ENCODE results near the gene SDHC. TPM values are rescaled to one million over a fixed set of nuclear protein-coding genes. Genes with fewer than 3 reads are reported as not detected.

The SDHC gene
- total RNA-seq, 1 experiment from 2014 or later: 192 TPM

DNA sequence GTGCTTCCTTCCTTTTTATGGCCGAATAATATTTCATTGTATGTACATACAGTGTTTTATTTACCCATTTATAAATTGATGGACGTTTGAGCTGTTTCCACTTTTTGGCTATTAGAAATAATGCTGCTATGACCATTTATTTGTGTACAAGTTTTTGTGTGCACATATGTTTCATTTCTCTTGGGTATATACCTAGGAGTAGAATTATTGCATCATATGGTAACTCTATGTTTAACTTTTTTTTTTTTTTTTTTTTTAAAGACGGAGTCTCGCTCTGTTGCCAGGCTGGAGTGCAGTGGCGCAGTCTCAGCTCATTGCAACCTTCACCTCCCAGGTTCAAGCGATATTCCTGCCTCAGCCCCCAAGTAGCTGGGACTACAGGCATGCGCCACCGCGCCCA is 19.0 kb downstream of the SDHC start (continued):
- TF ChIP-seq ZNF274 (IDR thresholded peaks at IDR 0.05; ENCODE audit: low read depth, low read length): no peak
- no peak for TF ChIP-seq EZH2phosphoT487 (IDR thresholded peaks at IDR 0.05; ENCODE audit: borderline replicate concordance)
- TF ChIP-seq CBX3 (IDR thresholded peaks at IDR 0.05; ENCODE audit: low read depth): no peak
- no peak for TF ChIP-seq CEBPB (IDR thresholded peaks at IDR 0.05; ENCODE audit: low read depth)
- TF ChIP-seq FOSL1 (IDR thresholded peaks at IDR 0.05; ENCODE audit: low read depth): no peak
- TF ChIP-seq TCF7L2 (IDR thresholded peaks at IDR 0.05; ENCODE audit: borderline replicate concordance, extremely low read depth, insufficient read depth, insufficient read length): no peak
- TF ChIP-seq, protein P1, sequence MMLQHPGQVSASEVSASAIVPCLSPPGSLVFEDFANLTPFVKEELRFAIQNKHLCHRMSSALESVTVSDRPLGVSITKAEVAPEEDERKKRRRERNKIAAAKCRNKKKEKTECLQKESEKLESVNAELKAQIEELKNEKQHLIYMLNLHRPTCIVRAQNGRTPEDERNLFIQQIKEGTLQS (IDR thresholded peaks at IDR 0.05): no peak
- TF ChIP-seq POLR2AphosphoS5 (IDR thresholded peaks at IDR 0.05; ENCODE audit: low read depth, low read length): no peak
- no peak for TF ChIP-seq SRF (IDR thresholded peaks at IDR 0.05; ENCODE audit: low read depth)
- TF ChIP-seq JUND (IDR thresholded peaks at IDR 0.05): no peak

DNA sequence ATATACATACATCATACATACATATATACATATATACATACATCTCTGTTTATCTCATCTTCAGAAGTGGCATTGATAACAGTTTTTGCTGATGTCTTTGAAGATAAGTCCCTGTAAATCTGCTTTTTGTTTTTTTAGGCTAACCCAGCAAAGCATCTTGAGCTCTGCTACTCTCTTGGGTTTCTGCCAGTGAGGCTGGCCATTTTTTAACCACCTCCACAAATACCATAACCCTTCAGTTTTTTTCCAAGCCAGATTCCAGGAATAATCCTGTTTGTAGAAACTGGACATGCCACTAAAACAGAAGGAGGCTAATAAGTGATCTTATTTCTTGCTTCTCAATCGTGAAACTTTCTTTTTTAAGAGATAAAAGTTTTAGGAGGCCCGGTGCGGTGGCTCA is 21.6 kb downstream of the SDHC start:
- no peak for DNase-seq (ENCODE audit: low read depth, low spot score)
- H3K27me3 ChIP-seq (ENCODE audit: insufficient read depth, low read length): no peaks in the 10 kb centered on the region
- ChIA-PET CTCF (no interaction called here), POLR2A (no interaction called here), RAD21 (ENCODE audit: low non-redundant PET in 1 of 2, low total read pairs in 2 of 2, uncharacterized antibody in 2 of 2, unreplicated experiment in 2 of 2) (no interaction called here)
- TF ChIP-seq SRF (IDR thresholded peaks at IDR 0.05; ENCODE audit: low read depth): no peak
- TF ChIP-seq, protein P2, sequence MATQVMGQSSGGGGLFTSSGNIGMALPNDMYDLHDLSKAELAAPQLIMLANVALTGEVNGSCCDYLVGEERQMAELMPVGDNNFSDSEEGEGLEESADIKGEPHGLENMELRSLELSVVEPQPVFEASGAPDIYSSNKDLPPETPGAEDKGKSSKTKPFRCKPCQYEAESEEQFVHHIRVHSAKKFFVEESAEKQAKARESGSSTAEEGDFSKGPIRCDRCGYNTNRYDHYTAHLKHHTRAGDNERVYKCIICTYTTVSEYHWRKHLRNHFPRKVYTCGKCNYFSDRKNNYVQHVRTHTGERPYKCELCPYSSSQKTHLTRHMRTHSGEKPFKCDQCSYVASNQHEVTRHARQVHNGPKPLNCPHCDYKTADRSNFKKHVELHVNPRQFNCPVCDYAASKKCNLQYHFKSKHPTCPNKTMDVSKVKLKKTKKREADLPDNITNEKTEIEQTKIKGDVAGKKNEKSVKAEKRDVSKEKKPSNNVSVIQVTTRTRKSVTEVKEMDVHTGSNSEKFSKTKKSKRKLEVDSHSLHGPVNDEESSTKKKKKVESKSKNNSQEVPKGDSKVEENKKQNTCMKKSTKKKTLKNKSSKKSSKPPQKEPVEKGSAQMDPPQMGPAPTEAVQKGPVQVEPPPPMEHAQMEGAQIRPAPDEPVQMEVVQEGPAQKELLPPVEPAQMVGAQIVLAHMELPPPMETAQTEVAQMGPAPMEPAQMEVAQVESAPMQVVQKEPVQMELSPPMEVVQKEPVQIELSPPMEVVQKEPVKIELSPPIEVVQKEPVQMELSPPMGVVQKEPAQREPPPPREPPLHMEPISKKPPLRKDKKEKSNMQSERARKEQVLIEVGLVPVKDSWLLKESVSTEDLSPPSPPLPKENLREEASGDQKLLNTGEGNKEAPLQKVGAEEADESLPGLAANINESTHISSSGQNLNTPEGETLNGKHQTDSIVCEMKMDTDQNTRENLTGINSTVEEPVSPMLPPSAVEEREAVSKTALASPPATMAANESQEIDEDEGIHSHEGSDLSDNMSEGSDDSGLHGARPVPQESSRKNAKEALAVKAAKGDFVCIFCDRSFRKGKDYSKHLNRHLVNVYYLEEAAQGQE (IDR thresholded peaks at IDR 0.05; ENCODE audit: low read depth): no peak
- no peak for TF ChIP-seq SIN3A (IDR thresholded peaks at IDR 0.05; ENCODE audit: low read depth)
- TF ChIP-seq CEBPB (IDR thresholded peaks at IDR 0.05; ENCODE audit: low read depth): no peak
- TF ChIP-seq, protein P1 (IDR thresholded peaks at IDR 0.05): no peak
- no peak for TF ChIP-seq SP1 (IDR thresholded peaks at IDR 0.05; ENCODE audit: low read depth)
- H3K27ac ChIP-seq (ENCODE audit: low read depth, low read length): no peak overlapping the region
- H3K36me3 ChIP-seq (ENCODE audit: control insufficient read depth in 1 of 2, insufficient read depth in 2 of 2, low read length in 2 of 2): peaks cover 16 to 17% of the 10 kb centered on the region in 2 experiments; a peak in 3 of 4 replicates
- H3K9me3 ChIP-seq (ENCODE audit: control insufficient read depth in 1 of 2, insufficient read depth in 1 of 2, low read depth in 1 of 2, low read length in 2 of 2): no peaks in the 10 kb centered on the region
- no peak for ATAC-seq
- H3K9ac ChIP-seq (ENCODE audit: low read length): no peak overlapping the region
- H2AFZ ChIP-seq (ENCODE audit: low read depth, low read length, poor library complexity, severe bottlenecking): no peak overlapping the region
- intact Hi-C loops (cut with micrococcal nuclease): no loop called here
- no peak overlapping the region for H3K4me2 ChIP-seq (ENCODE audit: low read length)
- no peaks in the 10 kb centered on the region for H3K9me2 ChIP-seq (ENCODE audit: insufficient read depth)
- H3K79me2 ChIP-seq (ENCODE audit: insufficient read depth, low read length): no peaks in the 10 kb centered on the region
- H3K4me3 ChIP-seq (replicated peaks in 1 of 2; ENCODE audit: low read depth in 1 of 2, low read length in 2 of 2): no peak overlapping the region
- no peaks in the 10 kb centered on the region for H3K4me1 ChIP-seq (ENCODE audit: control insufficient read depth in 1 of 2, insufficient read depth in 2 of 2, low read length in 2 of 2)
- no peaks in the 10 kb centered on the region for H4K20me1 ChIP-seq (ENCODE audit: insufficient read depth)
- no TSS peak for BruUV-seq (replicated peaks)

Measured in HCT116 (cell line).